ENCODE results near the gene IGSF9B. TPM values are rescaled to one million over a fixed set of nuclear protein-coding genes. Genes with fewer than 3 reads are reported as not detected.

IGSF9B gene
- total and polyA plus RNA-seq, 2 experiments from 2014 or later: 1.7 to 5.9 TPM

GRCh38 chr11:133896642-133897330 lies 60.0 kb downstream of the IGSF9B start:
- Histone ChIP-seq H3K27ac (no peak overlapping the region), H3K4me1 (ENCODE audit: low read depth) (no peaks in the 10 kb centered on the region), H3K4me3 (no peak overlapping the region), H3K9me3 (ENCODE audit: low read depth) (no peaks in the 10 kb centered on the region), H3K36me3 (no peaks in the 10 kb centered on the region), H3K27me3 (no peaks in the 10 kb centered on the region)
- no peak for TF ChIP-seq CTCF (IDR thresholded peaks at IDR 0.05; ENCODE audit: low read depth, low read length)
- no peak for DNase-seq (ENCODE audit: low read depth in 1 of 2, low spot score in 1 of 2)

DNA sequence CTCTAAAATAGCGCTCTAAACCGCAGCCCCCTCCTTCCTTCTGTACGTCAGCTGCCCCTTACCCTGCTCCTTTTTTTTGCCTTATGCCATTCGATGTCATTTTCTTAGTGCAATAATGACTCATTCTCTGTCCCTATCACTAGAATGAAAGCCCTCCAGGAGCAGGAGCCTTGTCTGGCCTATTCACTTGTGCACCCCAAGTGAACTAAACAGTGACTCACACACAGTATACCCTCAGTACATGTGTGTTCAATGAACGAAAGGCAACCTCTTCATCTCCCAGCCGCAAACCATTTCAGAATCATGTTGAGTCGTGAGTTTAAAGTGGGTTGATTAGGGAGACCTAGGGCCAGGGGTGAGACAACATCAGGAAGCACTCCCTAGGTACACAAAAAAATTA lies 60.7 kb downstream of the IGSF9B start:
- H3K4me1 ChIP-seq (ENCODE audit: low read depth): no peaks in the 10 kb centered on the region
- no peak overlapping the region for H3K4me3 ChIP-seq
- H3K36me3 ChIP-seq: no peaks in the 10 kb centered on the region
- no peak for DNase-seq (ENCODE audit: low read depth in 1 of 2, low spot score in 1 of 2)
- no peak for TF ChIP-seq CTCF (IDR thresholded peaks at IDR 0.05; ENCODE audit: low read depth, low read length)
- H3K9me3 ChIP-seq (ENCODE audit: low read depth): no peaks in the 10 kb centered on the region
- H3K27me3 ChIP-seq: no peaks in the 10 kb centered on the region
- no peak overlapping the region for H3K27ac ChIP-seq

- Histone ChIP-seq H3K27ac (no peak overlapping the region), H3K36me3 (no peaks in the 10 kb centered on the region), H3K4me3 (no peak overlapping the region), H3K27me3 (no peaks in the 10 kb centered on the region), H3K4me1 (ENCODE audit: low read depth) (no peaks in the 10 kb centered on the region), H3K9me3 (ENCODE audit: low read depth) (no peaks in the 10 kb centered on the region)
- no peak for DNase-seq (ENCODE audit: low read depth in 1 of 2, low spot score in 1 of 2)
- no peak for TF ChIP-seq CTCF (IDR thresholded peaks at IDR 0.05; ENCODE audit: low read depth, low read length)
These were observed 61.2 kb downstream of the IGSF9B start for GRCh38 chr11:133895551-133895950.

DNA sequence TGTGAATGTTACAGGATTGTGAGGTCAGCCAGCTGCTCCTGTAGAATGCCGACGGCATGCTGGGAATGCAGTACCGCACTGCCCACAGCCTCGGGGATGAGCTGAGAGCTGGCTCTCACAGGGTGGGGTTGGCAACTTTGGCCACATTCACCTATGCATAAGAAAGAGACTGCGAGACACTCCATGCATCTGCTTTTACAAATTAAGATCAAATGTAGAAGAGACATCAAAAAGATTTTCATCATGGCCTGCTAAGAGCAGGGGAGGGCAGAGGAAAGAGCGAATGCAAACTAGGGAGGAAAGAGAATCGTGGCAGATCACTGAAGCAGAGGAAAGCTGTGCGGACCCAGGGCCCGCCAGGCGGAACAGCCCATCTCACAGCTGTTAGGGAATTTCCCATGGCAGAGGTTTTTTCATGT lies 61.7 kb downstream of the IGSF9B start:
- Histone ChIP-seq H3K4me1 (ENCODE audit: low read depth) (no peaks in the 10 kb centered on the region), H3K27ac (no peak overlapping the region), H3K4me3 (no peak overlapping the region), H3K36me3 (no peaks in the 10 kb centered on the region), H3K27me3 (no peaks in the 10 kb centered on the region), H3K9me3 (ENCODE audit: low read depth) (no peaks in the 10 kb centered on the region)
- TF ChIP-seq CTCF (IDR thresholded peaks at IDR 0.05; ENCODE audit: low read depth, low read length): no peak
- DNase-seq (ENCODE audit: low read depth in 1 of 2, low spot score in 1 of 2): peak; percentile 7 to 38

DNA sequence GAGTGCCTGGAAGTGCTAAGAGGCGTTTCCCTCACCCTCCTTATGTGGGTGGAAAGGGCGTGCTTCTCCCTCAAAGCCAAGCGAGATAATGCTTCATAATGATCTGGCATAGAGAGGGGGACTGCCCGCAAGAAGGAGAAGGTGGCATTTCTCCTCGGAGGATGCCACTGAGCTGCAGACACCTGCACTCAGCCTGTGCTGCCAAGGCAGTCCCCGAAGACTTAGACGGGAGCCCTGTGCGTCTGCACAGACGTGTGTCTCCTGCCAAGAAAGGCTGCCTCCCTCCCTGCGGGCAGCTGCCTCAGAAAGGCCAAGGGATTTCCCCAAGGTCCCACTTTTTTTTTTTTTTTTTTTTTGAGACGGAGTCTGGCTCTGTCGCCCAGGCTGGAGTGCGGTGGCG lies 63.4 kb downstream of the IGSF9B start:
- H3K4me1 ChIP-seq (ENCODE audit: low read depth): no peaks in the 10 kb centered on the region
- H3K4me3 ChIP-seq: no peak overlapping the region
- DNase-seq (ENCODE audit: low read depth in 1 of 2, low spot score in 1 of 2): no peak
- no peak for TF ChIP-seq CTCF (IDR thresholded peaks at IDR 0.05; ENCODE audit: low read depth, low read length)
- H3K36me3 ChIP-seq: no peaks in the 10 kb centered on the region
- H3K9me3 ChIP-seq (ENCODE audit: low read depth): no peaks in the 10 kb centered on the region
- no peak overlapping the region for H3K27ac ChIP-seq
- no peaks in the 10 kb centered on the region for H3K27me3 ChIP-seq

Measured in cardiac muscle cell (in vitro differentiated cells and primary cell).